Right lung (tissue), 5 donors: ENCODE data around the gene CPED1. TPM values are rescaled to one million over a fixed set of nuclear protein-coding genes. Genes with fewer than 3 reads are reported as not detected.

Experiments used
- DNase-seq, 2 donors: peaks; one replicate each; pipeline ENCODE4 v3.0.0-alpha.2; 2013
- polyA plus RNA-seq, 5 donors: library from polyadenylated mRNA; unstranded; fragments of 120-200 nt; gene quantifications; one replicate each; pipeline versions ENCODE4 v1.2.1 to v1.2.3, GENCODE V29; 2013; ENCODE audit warnings: inconsistent platforms in 1 of 5, low replicate concordance in 1 of 5; ENCODE audit not compliant: insufficient read length in 5 of 5, insufficient read depth in 1 of 5

The CPED1 gene
- polyA plus RNA-seq, 5 donors: 11.1 to 34.2 (median 25.8) TPM

GRCh38 chr7:121138262-121138933 is 149.9 kb downstream of the CPED1 start:
- no peak for DNase-seq

GRCh38 chr7:121139427-121139826 is 150.9 kb downstream of the CPED1 start:
- no peak for DNase-seq

- no peak for DNase-seq
Observed at GRCh38 chr7:121140790-121141189, 152.3 kb downstream of the CPED1 start.

- DNase-seq: no peak
Observed at GRCh38 chr7:121151774-121152221, 163.3 kb downstream of the CPED1 start.

- no peak for DNase-seq
Observed at GRCh38 chr7:121153411-121153810, 164.9 kb downstream of the CPED1 start.

- no peak for DNase-seq
Observed at GRCh38 chr7:121153995-121154394, 165.5 kb downstream of the CPED1 start.

- no peak for DNase-seq
Observed at GRCh38 chr7:121156825-121157224, 168.3 kb downstream of the CPED1 start.

- no peak for DNase-seq
Observed at GRCh38 chr7:121157341-121157751, 168.8 kb downstream of the CPED1 start.

- DNase-seq: no peak
Observed at GRCh38 chr7:121157885-121158590, 169.5 kb downstream of the CPED1 start.

- DNase-seq: no peak
Observed at GRCh38 chr7:121158665-121159064, 170.2 kb downstream of the CPED1 start.

GRCh38 chr7:121159553-121159952 is 171.0 kb downstream of the CPED1 start:
- no peak for DNase-seq

- no peak for DNase-seq
Observed at GRCh38 chr7:121160150-121161008, 171.9 kb downstream of the CPED1 start.

- no peak for DNase-seq
Observed at GRCh38 chr7:121163699-121164098, 175.2 kb downstream of the CPED1 start.

GRCh38 chr7:121164247-121164646 is 175.7 kb downstream of the CPED1 start:
- no peak for DNase-seq

- no peak for DNase-seq
Observed at GRCh38 chr7:121166916-121167315, 178.4 kb downstream of the CPED1 start.

- no peak for DNase-seq
Observed at GRCh38 chr7:121167971-121168370, 179.5 kb downstream of the CPED1 start.

GRCh38 chr7:121169469-121169868 is 181.0 kb downstream of the CPED1 start:
- DNase-seq: no peak

- no peak for DNase-seq
Observed at GRCh38 chr7:121172484-121172883, 184.0 kb downstream of the CPED1 start.

- no peak for DNase-seq
Observed at GRCh38 chr7:121175826-121176225, 187.3 kb downstream of the CPED1 start.

GRCh38 chr7:121178452-121178851 is 189.9 kb downstream of the CPED1 start:
- DNase-seq: no peak

GRCh38 chr7:121178869-121179497 is 190.5 kb downstream of the CPED1 start:
- no peak for DNase-seq
